K562 (cell line): ENCODE results near the gene TMED4. TPM values are rescaled to one million over a fixed set of nuclear protein-coding genes. Genes with fewer than 3 reads are reported as not detected.

Experiments used
- C11orf30 ChIP-seq: fragments of 450-650 bp; IDR thresholded peaks from 2 replicates; pipeline ENCODE4 v1.6.1; 2016; ENCODE audit warnings: low read depth, mild to moderate bottlenecking
- CHD7 ChIP-seq: fragments of 200-600 bp; sonication (generic); IDR thresholded peaks from one replicate; pipeline ENCODE4 v1.6.1; 2012; ENCODE audit warnings: mild to moderate bottlenecking, low read depth, low read length, inconsistent platforms
- CSDE1 ChIP-seq, 2 experiments: fragments of 450-650 bp; IDR thresholded peaks; 2 replicates each; pipeline ENCODE4 v1.6.1; 2016; ENCODE audit warnings: mild to moderate bottlenecking in 1 of 2
- FOSL1 ChIP-seq: fragments of 200-800 bp; sonication (Bioruptor generic); conservative IDR thresholded peaks from 2 replicates; pipeline ENCODE4 v1.6.1; 2016; ENCODE audit warnings: missing genetic modification characterization, missing compliant biosample characterization
- HDAC8 ChIP-seq: fragments of 450-650 bp; IDR thresholded peaks from 2 replicates; pipeline ENCODE4 v1.6.1; 2016; ENCODE audit warnings: mild to moderate bottlenecking, missing genetic modification characterization, moderate library complexity, missing compliant biosample characterization
- NFIC ChIP-seq: fragments of 450-650 bp; IDR thresholded peaks from 2 replicates; pipeline ENCODE4 v1.6.1; 2017; ENCODE audit warnings: mild to moderate bottlenecking, inconsistent platforms
- RFX7 ChIP-seq: fragments of 250-450 bp; sonication (Bioruptor Pico); IDR thresholded peaks from 2 replicates; pipeline ENCODE4 v1.5.1; 2021; ENCODE audit warnings: mild to moderate bottlenecking
- RNF219 ChIP-seq: fragments of 250-450 bp; sonication (Bioruptor Pico); IDR thresholded peaks from 2 replicates; pipeline ENCODE4 v1.5.0; 2022; ENCODE audit warnings: mild to moderate bottlenecking
- SAFB ChIP-seq: fragments of 200-400 bp; formaldehyde crosslinking; IDR thresholded peaks from 2 replicates; pipeline ENCODE4 v1.6.1; 2017; ENCODE audit warnings: low read depth, low read length, borderline replicate concordance
- ZBED1 ChIP-seq: IDR thresholded peaks from 2 replicates; pipeline ENCODE4 v1.6.1; 2014
- ZNF124 ChIP-seq: sonication (generic); formaldehyde crosslinking; IDR thresholded peaks from 2 replicates; pipeline ENCODE4 v1.8.1; 2022; ENCODE audit warnings: missing genetic modification reagents
- ZNF133 ChIP-seq: fragments of 250-450 bp; sonication (Bioruptor Pico); IDR thresholded peaks from 2 replicates; pipeline ENCODE4 v1.4.0; 2020; ENCODE audit warnings: mild to moderate bottlenecking
- polyA plus RNA-seq, 8 experiments: library from polyadenylated mRNA; depleted of rRNA in 4 of 8; stranded (reverse) in 5 of 8; unstranded in 3 of 8; fragments of >200 nt; fragmentation: Nextera tagmentation in 2 of 8; fragmentation: Illumina TruSeq in 1 of 8; extraction: Ambion mirVana in 2 of 8; extraction: Trizol in 1 of 8; gene quantifications; 2 replicates each; pipeline versions ENCODE4 v1.2.1 to v1.2.3, GENCODE V29; 2011 to 2014; ENCODE audit warnings: inconsistent platforms in 1 of 8, missing spikeins in 1 of 8
- total RNA-seq, 7 experiments: library from RNA; depleted of rRNA in 6 of 7; stranded (reverse); fragments of >200 nt in 6 of 7; fragmentation: Illumina TruSeq in 2 of 7; extraction: Trizol in 2 of 7; gene quantifications; 2 replicates each; pipeline versions ENCODE4 v1.2.1 to v1.2.3, GENCODE V29; 2011 to 2021; ENCODE audit warnings: low replicate concordance in 1 of 7

TMED4 gene
- total and polyA plus RNA-seq, 9 of the 15 experiments (the other 6 are each of a cell fraction or from before 2014, with no cell fraction given): 20.3 to 64.0 (median 42.1) TPM

- no peak for TF ChIP-seq HDAC8 (tag)
- no peak for TF ChIP-seq ZBED1
- TF ChIP-seq CSDE1 (IDR thresholded peaks at IDR 0.05): no peak
- no peak for TF ChIP-seq ZNF133 (CRISPR knock-in tag)
- no peak for TF ChIP-seq RFX7
- no peak for TF ChIP-seq SAFB
- TF ChIP-seq CHD7: no peak
- TF ChIP-seq NFIC: no peak
- no peak for TF ChIP-seq RNF219 (CRISPR knock-in tag)
- TF ChIP-seq C11orf30: 0 out of 2 replicates have a peak, but pooled peaks have one; percentile 21
- peak; percentile 62 for TF ChIP-seq FOSL1 (tag)
- TF ChIP-seq ZNF124: no peak
These were observed 33.1 kb downstream of the TMED4 start (continued) for GRCh38 chr7:44548893-44549292.
